Eye (tissue), 1 donor: Measurements from ENCODE around the gene SNX7.

Experiments
- DNase-seq: peaks from one replicate; pipeline ENCODE4 v3.0.0-alpha.2; 2015

Gene SNX7

GRCh38 chr1:98698625-98699024 lies 37.1 kb downstream of the SNX7 start:
- DNase-seq, result no peak

DNA sequence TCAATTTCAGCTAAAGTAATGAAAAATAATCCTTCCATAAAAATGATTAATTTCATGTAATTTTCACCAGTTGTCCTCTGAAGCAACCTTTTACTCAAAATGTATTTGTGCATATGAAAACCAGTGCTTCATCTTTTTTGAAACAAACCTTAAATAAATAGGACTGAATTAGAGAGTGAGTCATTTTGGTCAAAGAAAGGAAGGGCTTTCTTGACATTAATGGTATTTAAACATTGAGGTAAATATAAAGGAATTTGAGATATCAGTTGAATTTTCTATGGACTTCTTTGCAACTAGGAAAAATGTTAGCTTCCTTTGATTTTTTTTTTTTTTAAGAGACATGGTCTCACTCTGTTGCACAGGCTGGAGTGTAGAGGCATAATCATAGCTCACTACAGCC lies 38.7 kb downstream of the SNX7 start:
- DNase-seq, result no peak

- DNase-seq, result no peak
Measured at GRCh38 chr1:98702976-98703375, 41.5 kb downstream of the SNX7 start.

DNA sequence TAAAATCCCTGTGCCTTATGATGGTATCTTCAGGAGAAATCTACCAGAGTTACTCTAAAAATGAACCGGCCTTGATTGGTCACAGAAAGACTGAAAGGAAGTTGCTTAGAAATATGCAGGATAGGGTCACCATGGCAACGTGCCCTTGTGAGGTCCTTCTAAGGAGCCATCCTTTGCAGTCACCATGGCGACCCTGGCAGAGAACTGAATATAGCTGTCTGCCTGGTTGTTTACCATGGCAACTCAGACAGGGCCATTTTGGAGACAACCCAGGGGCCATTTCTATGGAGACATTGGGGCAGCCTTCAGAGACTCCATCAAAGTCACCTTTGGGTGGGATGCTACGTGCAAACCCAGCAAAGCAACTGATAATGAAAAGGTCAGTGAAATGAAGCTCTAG lies 43.0 kb downstream of the SNX7 start:
- peak; percentile 46 for DNase-seq

DNA sequence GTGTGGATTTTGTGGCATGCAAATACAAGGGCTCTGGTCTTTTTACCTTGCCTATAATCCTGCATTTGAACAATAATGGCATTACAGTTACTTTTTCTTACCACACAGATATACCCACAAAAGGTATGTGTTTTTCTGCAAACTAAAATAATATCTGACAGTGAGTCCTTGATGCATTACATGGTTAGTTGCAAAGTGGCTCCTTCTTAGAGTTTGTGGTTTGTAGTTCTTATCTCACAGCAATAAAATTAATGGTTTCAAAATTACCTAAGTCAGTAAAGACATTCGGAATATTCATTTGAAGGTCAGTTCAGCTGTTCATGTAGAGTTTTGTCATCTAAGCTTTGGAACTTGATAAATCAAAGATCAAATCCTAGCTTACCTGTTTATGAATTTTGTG lies 43.5 kb downstream of the SNX7 start:
- DNase-seq, result no peak

- DNase-seq, result no peak
Measured at GRCh38 chr1:98705591-98705990, 44.1 kb downstream of the SNX7 start.

GRCh38 chr1:98706173-98706843 lies 44.8 kb downstream of the SNX7 start:
- DNase-seq, result no peak

DNA sequence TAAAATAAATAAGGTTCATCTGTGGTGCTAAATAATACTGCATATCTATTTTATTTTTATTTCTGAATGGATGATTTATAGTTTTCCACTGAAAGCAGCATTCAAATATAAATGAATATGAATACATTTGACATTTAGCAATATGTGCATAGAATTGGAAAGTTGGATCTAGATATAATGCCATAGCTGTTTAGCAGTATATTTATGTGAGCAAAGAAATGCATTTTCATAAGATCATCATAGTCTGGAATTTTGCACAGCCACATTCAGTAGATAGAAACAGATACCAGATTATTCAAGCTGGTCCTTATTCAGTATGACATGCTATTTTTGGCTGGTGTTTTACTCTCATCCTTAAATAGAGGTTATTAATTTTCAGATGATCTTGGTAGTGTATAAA lies 46.0 kb downstream of the SNX7 start:
- no peak for DNase-seq

GRCh38 chr1:98709906-98710305 lies 48.4 kb downstream of the SNX7 start:
- no peak for DNase-seq

GRCh38 chr1:98723574-98723973 lies 62.1 kb downstream of the SNX7 start:
- DNase-seq, result no peak

DNA sequence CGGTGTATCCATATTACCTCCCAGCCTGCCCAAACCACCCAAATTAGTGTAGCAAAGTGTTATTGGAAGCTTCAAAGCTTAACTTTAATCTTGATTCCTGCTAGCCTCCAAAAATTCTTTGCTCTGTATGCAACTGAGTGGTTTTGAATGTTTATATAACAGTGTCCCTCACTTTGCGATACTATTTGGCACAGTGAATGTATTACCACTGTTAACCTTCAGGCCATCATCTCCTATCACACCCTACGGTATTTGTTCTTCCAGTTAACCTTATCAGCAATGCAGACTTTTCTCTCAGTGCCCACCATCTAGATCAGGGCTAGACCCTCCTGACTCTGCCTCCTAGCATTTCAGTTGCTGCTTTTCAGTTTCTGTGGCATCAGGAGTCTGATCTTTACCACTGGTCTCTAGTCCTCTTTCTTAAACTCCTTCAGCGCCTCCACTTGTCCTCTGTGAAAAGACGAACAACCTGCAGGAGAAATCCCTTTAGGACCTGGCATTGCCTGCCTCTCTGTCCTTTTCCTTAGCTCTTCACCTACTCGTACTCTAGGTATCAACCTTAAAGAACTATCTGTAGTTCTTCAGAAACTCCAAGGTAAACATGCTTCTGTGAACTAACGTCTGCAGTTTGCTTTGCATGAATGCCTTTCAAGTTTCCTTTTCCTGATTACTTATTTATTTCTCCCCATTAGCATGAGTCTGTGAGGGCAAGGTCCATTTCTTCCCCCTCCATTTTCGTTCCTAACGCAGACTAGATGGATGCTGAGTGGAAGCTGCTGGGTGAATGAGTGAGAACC lies 71.7 kb downstream of the SNX7 start:
- no peak for DNase-seq

GRCh38 chr1:98733782-98734112 lies 72.2 kb downstream of the SNX7 start:
- DNase-seq, result no peak

GRCh38 chr1:98735756-98736155 lies 74.2 kb downstream of the SNX7 start:
- DNase-seq, result no peak

DNA sequence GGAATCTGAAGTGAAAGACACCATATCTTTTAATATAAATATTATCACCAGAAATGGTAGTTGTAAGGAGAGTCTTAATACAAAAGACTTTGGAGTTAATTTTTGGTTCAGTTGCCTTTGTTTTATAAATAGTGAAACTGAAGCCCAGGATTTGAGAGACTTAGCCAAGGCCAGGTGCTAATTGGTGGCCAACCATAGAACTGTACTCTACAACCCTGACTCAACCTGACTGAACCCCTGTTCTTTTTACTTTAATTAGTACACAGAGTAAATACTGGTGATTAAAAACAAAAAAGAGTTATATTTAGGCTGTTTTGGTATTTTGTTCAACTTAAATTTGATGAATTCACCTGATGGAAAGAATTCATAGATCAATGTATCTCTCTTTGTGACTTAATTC lies 76.3 kb downstream of the SNX7 start:
- no peak for DNase-seq

DNA sequence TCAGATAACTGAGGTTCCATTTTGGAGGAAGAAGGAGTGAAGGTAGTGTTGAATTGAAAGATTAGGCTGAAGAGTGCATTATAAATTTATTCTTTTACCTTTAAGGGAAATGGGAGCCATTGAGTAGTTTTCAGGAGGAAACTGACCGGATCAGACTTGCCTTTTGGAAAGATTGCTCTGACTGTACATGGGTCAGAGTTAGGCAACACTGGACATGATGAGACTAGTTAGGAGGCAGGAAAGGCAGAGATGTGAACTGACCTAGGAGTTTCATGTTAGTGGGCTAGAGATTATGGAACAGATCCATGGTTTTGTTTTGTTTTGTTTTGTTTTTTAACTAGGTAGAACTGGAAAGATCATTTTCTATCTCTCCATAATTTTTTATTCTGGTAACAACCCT lies 78.2 kb downstream of the SNX7 start:
- no peak for DNase-seq

DNA sequence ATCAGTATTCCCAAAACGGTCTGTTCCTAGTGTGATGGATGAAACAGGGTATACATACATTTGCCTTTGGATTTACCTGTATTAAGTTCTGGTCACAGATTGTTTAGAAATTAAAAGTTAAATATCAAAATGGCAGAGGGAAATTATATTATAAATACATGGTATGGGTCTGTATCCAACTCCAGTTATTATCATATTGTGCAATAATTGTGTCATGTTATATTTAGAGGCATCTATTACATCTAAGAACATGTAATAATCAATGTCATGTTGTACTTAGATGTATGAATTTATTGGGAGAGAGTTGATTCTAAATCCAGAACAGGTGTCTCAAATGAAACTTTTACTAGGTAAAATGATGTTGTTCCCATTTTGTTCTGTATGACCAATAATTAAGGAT lies 79.6 kb downstream of the SNX7 start:
- no peak for DNase-seq

DNA sequence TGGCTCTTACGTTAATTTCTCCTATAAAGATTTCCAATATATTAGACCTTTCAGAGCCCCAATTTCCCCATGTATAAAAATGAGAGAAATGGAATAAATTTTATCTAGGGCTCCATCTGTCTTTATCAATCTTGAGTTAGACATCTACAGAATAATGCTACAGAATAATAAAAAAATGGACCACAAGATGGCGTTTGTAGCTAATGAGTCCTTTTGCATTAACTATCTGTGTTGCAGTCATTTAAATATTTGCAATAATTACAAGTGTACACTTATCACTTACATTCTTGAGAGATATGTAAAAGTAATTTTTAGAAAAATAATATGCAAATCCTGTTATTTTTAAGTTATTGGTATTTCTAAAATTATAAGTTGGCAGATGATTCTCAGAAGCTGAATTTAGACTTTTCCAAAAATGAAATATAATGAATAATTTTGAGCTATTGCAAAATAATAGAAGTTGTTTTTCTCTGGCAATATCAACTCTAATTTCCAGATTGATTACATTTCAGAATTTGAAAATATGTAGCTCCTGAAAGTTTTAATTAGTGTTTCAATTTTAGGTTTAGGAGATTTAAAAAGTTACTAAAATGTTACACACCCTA lies 87.7 kb downstream of the SNX7 start:
- peak; percentile 31 for DNase-seq

GRCh38 chr1:98754176-98754575 lies 92.7 kb downstream of the SNX7 start:
- no peak for DNase-seq

- DNase-seq, result no peak
Measured at GRCh38 chr1:98761219-98761865, 99.8 kb downstream of the SNX7 start.

DNA sequence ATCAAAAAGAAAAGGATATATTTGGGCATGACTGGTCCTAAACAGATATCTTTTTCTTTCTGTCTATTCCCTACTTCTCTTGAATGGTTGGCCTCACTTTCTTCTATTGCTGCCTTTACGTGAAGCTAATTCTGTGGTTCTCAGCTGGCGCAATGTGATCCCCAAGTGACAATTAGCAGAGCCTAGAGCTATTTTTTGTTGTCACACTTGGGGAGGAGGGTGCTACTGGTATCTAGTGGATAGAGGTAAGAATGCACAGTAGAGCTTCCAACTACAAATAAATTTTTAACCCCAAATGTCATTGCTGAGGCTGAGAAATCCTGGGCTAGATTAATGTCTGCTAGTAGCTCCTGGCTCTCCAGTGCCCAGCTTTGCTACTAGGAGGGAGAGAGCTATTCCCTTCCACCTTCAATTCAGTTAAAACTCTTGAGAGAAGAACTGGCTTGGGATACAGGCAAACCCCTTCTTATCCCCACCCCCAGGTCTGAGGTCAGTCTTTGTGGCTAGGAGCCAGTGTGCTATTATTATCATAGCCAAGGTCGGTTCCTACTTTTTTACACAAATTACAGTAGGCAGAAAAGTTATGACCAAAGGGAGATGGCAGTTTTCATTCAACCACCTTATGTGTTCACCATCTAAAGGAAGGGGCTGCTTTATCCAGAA lies 102.1 kb downstream of the SNX7 start:
- DNase-seq, result no peak

GRCh38 chr1:98764485-98764884 lies 103.0 kb downstream of the SNX7 start:
- no peak for DNase-seq

GRCh38 chr1:98766255-98766654 lies 104.7 kb downstream of the SNX7 start:
- DNase-seq, result no peak

DNA sequence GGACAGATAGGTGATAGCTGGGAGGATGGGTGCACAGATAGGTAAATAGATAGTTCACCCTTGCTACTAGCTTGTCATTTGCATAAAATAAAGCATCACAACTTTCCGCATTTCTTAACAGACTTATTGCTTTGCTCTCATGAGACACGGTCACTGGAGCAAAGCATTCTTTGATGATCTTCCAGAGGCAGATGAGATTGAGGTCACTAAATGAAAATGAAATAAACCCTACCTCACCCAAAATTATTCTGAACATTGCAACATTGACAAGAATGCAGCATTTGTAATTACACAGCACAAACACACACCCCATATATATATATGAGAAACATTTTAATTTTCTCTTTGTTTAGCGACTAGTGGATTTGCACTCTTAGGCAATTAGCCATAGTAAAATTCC lies 107.6 kb downstream of the SNX7 start:
- no peak for DNase-seq
